Karpas-422 (cell line): ENCODE results near the gene TENT4A. TPM values are rescaled to one million over a fixed set of nuclear protein-coding genes. Genes with fewer than 3 reads are reported as not detected.

ENCODE experiments used
- DNase-seq: peaks from one replicate; pipeline ENCODE4 v3.0.0-alpha.2; 2015
- H2AFZ ChIP-seq: fragments of 200-600 bp; sonication (generic); 2 replicates; pipeline ENCODE4 v1.6.1; 2014; ENCODE audit warnings: antibody characterized with exemption, low read length, mixed read lengths
- H3K27ac ChIP-seq: fragments of 200-600 bp; sonication (generic); 2 replicates; pipeline ENCODE4 v1.5.1; 2014; ENCODE audit warnings: mild to moderate bottlenecking, low read length, moderate library complexity
- H3K27me3 ChIP-seq: fragments of 200-600 bp; sonication (generic); 2 replicates; pipeline ENCODE4 v1.6.1; 2014; ENCODE audit warnings: low read length, mixed read lengths
- H3K36me3 ChIP-seq: fragments of 200-600 bp; sonication (generic); 2 replicates; pipeline ENCODE4 v1.6.1; 2014; ENCODE audit warnings: low read length, mixed read lengths; ENCODE audit not compliant: insufficient read depth
- H3K4me1 ChIP-seq: fragments of 200-600 bp; sonication (generic); 2 replicates; pipeline ENCODE4 v1.6.1; 2014; ENCODE audit warnings: mild to moderate bottlenecking, low read length, mixed read lengths
- H3K4me2 ChIP-seq: fragments of 200-600 bp; sonication (generic); 2 replicates; pipeline ENCODE4 v1.6.1; 2014; ENCODE audit warnings: low read length, low read depth, mild to moderate bottlenecking; ENCODE audit not compliant: poor library complexity, severe bottlenecking
- H3K4me3 ChIP-seq: fragments of 200-600 bp; sonication (generic); 2 replicates; pipeline ENCODE4 v1.5.1; 2014; ENCODE audit warnings: mild to moderate bottlenecking, antibody characterized with exemption, low read length, mixed read lengths
- H3K79me2 ChIP-seq: fragments of 200-600 bp; sonication (generic); 2 replicates; pipeline ENCODE4 v1.6.1; 2014; ENCODE audit warnings: mild to moderate bottlenecking, low read length, mixed read lengths
- H3K9ac ChIP-seq: fragments of 200-600 bp; sonication (generic); 2 replicates; pipeline ENCODE4 v1.6.0; 2014; ENCODE audit warnings: low read length
- H3K9me2 ChIP-seq: fragments of 200-600 bp; sonication (generic), shearing (Covaris generic); replicated peaks from 2 replicates; pipeline ENCODE4 v1.6.0; 2014; ENCODE audit warnings: mild to moderate bottlenecking, low read length, moderate library complexity; ENCODE audit not compliant: insufficient read depth
- H3K9me3 ChIP-seq: fragments of 300-700, 200-600 bp; sonication (generic); 2 replicates; pipeline ENCODE4 v1.6.1; 2014; ENCODE audit warnings: low read length, mixed read lengths
- H4K20me1 ChIP-seq: fragments of 200-600 bp; sonication (generic); 2 replicates; pipeline ENCODE4 v1.6.1; 2014; ENCODE audit warnings: mild to moderate bottlenecking, antibody characterized with exemption, low read length, low read depth; ENCODE audit not compliant: insufficient read depth
- total RNA-seq: library from RNA; depleted of rRNA; stranded (reverse); fragments of >200 nt; shearing (Covaris generic); gene quantifications from 2 replicates; pipeline ENCODE4 v1.2.3, GENCODE V29; 2014; ENCODE audit warnings: low replicate concordance

TENT4A gene
- total RNA-seq, 1 experiment from 2014 or later: 45.3 TPM

GRCh38 chr5:6686501-6686900, 26.7 kb upstream of the TENT4A start:
- no peaks in the 10 kb centered on the region for H3K9me2 ChIP-seq
- H3K79me2 ChIP-seq: no peaks in the 10 kb centered on the region
- no peak overlapping the region for H3K27ac ChIP-seq
- no peaks in the 10 kb centered on the region for H3K9me3 ChIP-seq
- H3K4me2 ChIP-seq: no peak overlapping the region
- no peak overlapping the region for H3K9ac ChIP-seq
- no peaks in the 10 kb centered on the region for H3K36me3 ChIP-seq
- no peak for DNase-seq
- no peaks in the 10 kb centered on the region for H4K20me1 ChIP-seq
- no peaks in the 10 kb centered on the region for H3K4me1 ChIP-seq
- no peaks in the 10 kb centered on the region for H3K27me3 ChIP-seq
- no peak overlapping the region for H2AFZ ChIP-seq
- H3K4me3 ChIP-seq: no peak overlapping the region

DNA sequence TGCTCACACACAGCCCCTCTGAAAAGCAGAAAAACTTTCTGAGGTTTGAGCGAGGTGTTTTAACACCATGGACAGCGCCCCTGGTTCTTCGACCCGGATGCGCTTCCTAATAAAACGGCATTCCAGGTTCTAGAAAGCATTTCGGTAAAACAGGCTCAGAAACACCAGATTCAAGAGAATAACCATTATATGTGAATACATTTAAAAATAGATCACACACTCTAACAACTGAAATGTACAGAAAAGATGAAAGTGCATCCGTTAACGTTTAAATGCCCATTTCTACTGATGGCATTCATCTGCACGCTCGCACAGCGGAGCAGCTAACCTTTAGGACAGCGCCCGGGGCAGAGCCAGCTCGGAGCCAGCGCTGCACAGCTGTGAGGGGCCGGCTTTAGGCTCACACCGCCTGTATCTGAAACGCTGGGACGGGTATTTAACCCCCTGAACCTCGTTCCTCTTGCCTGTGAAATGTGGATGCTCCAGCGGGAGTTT, 26.3 kb upstream of the TENT4A start:
- H3K9me2 ChIP-seq: no peaks in the 10 kb centered on the region
- H3K4me1 ChIP-seq: no peaks in the 10 kb centered on the region
- H3K4me2 ChIP-seq: no peak overlapping the region
- H3K79me2 ChIP-seq: no peaks in the 10 kb centered on the region
- H4K20me1 ChIP-seq: no peaks in the 10 kb centered on the region
- H3K36me3 ChIP-seq: no peaks in the 10 kb centered on the region
- H3K9me3 ChIP-seq: no peaks in the 10 kb centered on the region
- no peak overlapping the region for H2AFZ ChIP-seq
- H3K9ac ChIP-seq: no peak overlapping the region
- no peak for DNase-seq
- H3K4me3 ChIP-seq: no peak overlapping the region
- H3K27ac ChIP-seq: no peak overlapping the region
- no peaks in the 10 kb centered on the region for H3K27me3 ChIP-seq

- Histone ChIP-seq H3K4me3 (no peak overlapping the region), H2AFZ (no peak overlapping the region), H3K4me2 (no peak overlapping the region), H3K27me3 (no peaks in the 10 kb centered on the region), H3K9ac (no peak overlapping the region), H3K79me2 (no peaks in the 10 kb centered on the region), H3K9me2 (no peaks in the 10 kb centered on the region), H3K27ac (no peak overlapping the region), H3K36me3 (no peaks in the 10 kb centered on the region), H4K20me1 (no peaks in the 10 kb centered on the region), H3K9me3 (no peaks in the 10 kb centered on the region), H3K4me1 (no peaks in the 10 kb centered on the region)
- no peak for DNase-seq
Observed at GRCh38 chr5:6687505-6687904, 25.7 kb upstream of the TENT4A start.

DNA sequence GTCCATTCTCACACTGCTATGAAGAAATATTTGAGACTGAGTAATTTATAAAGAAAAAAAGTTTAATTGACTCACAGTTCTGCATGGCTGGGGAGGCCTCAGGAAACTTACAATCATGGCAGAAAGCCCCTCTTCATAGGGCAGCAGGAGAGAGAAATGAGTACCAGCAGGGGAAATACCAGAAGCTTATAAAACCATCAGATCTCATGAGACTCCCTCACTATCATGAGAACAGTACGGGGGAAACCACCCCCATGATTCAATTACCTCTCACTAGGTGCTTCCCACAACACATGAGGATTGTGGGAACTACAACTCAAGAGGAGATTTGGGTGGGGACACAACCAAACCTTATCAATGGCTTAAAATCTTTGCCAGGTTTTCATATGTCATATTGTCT, 20.3 kb upstream of the TENT4A start:
- no peak overlapping the region for H3K4me3 ChIP-seq
- H3K27ac ChIP-seq: no peak overlapping the region
- H3K27me3 ChIP-seq: no peaks in the 10 kb centered on the region
- no peaks in the 10 kb centered on the region for H3K79me2 ChIP-seq
- no peaks in the 10 kb centered on the region for H3K4me1 ChIP-seq
- H3K9me2 ChIP-seq: no peaks in the 10 kb centered on the region
- no peaks in the 10 kb centered on the region for H4K20me1 ChIP-seq
- no peak overlapping the region for H3K4me2 ChIP-seq
- no peak for DNase-seq
- no peaks in the 10 kb centered on the region for H3K36me3 ChIP-seq
- no peaks in the 10 kb centered on the region for H3K9me3 ChIP-seq
- no peak overlapping the region for H2AFZ ChIP-seq
- H3K9ac ChIP-seq: no peak overlapping the region

GRCh38 chr5:6698696-6699095, 14.5 kb upstream of the TENT4A start:
- Histone ChIP-seq H3K79me2 (no peaks in the 10 kb centered on the region), H3K9ac (no peak overlapping the region), H3K4me2 (no peak overlapping the region), H3K27ac (no peak overlapping the region), H3K4me3 (no peak overlapping the region), H4K20me1 (no peaks in the 10 kb centered on the region), H2AFZ (no peak overlapping the region), H3K27me3 (no peaks in the 10 kb centered on the region), H3K4me1 (no peaks in the 10 kb centered on the region), H3K36me3 (no peaks in the 10 kb centered on the region), H3K9me3 (no peaks in the 10 kb centered on the region), H3K9me2 (no peaks in the 10 kb centered on the region)
- no peak for DNase-seq

DNA sequence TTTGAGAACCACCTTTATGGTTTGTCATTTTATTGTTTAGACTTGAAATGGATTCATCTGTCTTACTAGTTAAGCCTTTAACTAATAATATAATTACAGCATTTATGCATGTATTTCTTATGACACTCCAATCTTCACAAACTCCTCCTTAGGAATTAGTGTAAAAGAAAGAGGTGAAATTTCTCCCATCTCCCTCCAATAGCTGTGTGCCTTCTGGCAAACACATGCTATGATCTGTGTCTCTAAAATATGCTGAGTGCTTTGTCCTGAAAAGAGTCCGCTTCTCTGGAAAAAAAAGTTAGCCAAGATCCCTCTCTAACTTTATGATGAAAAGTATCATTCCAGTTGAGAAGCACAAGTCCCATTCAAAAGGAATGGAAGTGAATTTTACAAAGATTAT, 13.9 kb upstream of the TENT4A start:
- no peak overlapping the region for H3K9ac ChIP-seq
- H3K4me3 ChIP-seq: no peak overlapping the region
- no peak for DNase-seq
- no peaks in the 10 kb centered on the region for H3K4me1 ChIP-seq
- H3K9me2 ChIP-seq: no peaks in the 10 kb centered on the region
- no peak overlapping the region for H2AFZ ChIP-seq
- no peaks in the 10 kb centered on the region for H3K9me3 ChIP-seq
- H3K79me2 ChIP-seq: no peaks in the 10 kb centered on the region
- H3K36me3 ChIP-seq: no peaks in the 10 kb centered on the region
- no peaks in the 10 kb centered on the region for H3K27me3 ChIP-seq
- H4K20me1 ChIP-seq: no peaks in the 10 kb centered on the region
- H3K4me2 ChIP-seq: no peak overlapping the region
- no peak overlapping the region for H3K27ac ChIP-seq

- no peaks in the 10 kb centered on the region for H3K9me2 ChIP-seq
- H3K9me3 ChIP-seq: no peaks in the 10 kb centered on the region
- no peak overlapping the region for H3K4me3 ChIP-seq
- DNase-seq: no peak
- H3K27ac ChIP-seq: no peak overlapping the region
- H4K20me1 ChIP-seq: no peaks in the 10 kb centered on the region
- no peaks in the 10 kb centered on the region for H3K79me2 ChIP-seq
- no peaks in the 10 kb centered on the region for H3K36me3 ChIP-seq
- H2AFZ ChIP-seq: no peak overlapping the region
- H3K4me1 ChIP-seq: no peaks in the 10 kb centered on the region
- H3K9ac ChIP-seq: no peak overlapping the region
- no peak overlapping the region for H3K4me2 ChIP-seq
- H3K27me3 ChIP-seq: no peaks in the 10 kb centered on the region
Observed at GRCh38 chr5:6700074-6700684, 13.1 kb upstream of the TENT4A start.

DNA sequence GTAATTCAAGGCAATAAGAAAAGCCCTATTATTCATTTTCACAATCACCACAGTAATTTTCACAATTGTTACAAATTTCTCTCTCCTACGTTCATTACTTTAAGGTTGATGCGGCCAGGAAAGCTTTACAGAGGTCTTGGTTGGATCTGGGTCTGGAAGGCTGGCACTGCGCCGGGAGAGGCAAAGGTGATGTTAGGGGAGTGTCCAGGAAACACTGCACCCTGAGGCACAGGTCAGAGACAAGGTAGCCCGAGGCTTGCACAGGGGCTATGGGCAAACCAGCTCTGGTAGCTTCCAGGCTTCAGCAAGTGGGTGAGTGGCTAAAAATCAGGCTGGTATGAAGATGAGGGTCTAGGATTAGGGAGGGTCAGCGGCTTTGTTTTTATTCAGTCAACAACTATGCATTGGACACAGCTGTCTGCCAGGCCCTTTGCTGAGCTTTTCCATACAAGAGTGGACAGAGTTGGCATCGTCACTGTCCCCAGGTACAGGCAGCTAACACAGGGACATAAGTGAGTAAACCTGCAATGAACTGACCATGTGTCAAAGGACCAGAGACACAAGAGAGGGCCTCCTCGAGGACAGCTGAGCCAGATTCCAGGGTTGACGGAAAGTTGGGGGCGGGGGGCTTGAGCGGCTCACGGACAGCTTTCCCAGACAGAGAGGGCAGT, 12.4 kb upstream of the TENT4A start:
- no peak overlapping the region for H2AFZ ChIP-seq
- H3K4me2 ChIP-seq: no peak overlapping the region
- no peaks in the 10 kb centered on the region for H3K36me3 ChIP-seq
- H3K9me3 ChIP-seq: no peaks in the 10 kb centered on the region
- H3K9ac ChIP-seq: no peak overlapping the region
- H3K9me2 ChIP-seq: no peaks in the 10 kb centered on the region
- no peaks in the 10 kb centered on the region for H3K27me3 ChIP-seq
- H3K27ac ChIP-seq: no peak overlapping the region
- no peaks in the 10 kb centered on the region for H3K79me2 ChIP-seq
- DNase-seq: no peak
- H4K20me1 ChIP-seq: no peaks in the 10 kb centered on the region
- H3K4me1 ChIP-seq: no peaks in the 10 kb centered on the region
- H3K4me3 ChIP-seq: no peak overlapping the region
